HEK293 (cell line): ENCODE data around the gene SMIM24.

Source experiments
- CTCF ChIP-seq: fragments of 450-650 bp; formaldehyde crosslinking; IDR thresholded peaks from 2 replicates; pipeline ENCODE4 v1.5.1; 2016; ENCODE audit warnings: missing biosample characterization, missing genetic modification characterization
- KLF16 ChIP-seq: fragments of 450-650 bp; formaldehyde crosslinking; IDR thresholded peaks from 2 replicates; pipeline ENCODE4 v1.5.1; 2017; ENCODE audit warnings: missing biosample characterization, missing genetic modification characterization
- PRDM1 ChIP-seq: fragments of 450-650 bp; formaldehyde crosslinking; IDR thresholded peaks from 2 replicates; pipeline ENCODE4; 2016; ENCODE audit warnings: missing biosample characterization, missing genetic modification characterization
- RBAK ChIP-seq: fragments of 450-650 bp; formaldehyde crosslinking; IDR thresholded peaks from 2 replicates; pipeline ENCODE4 v1.5.1; 2016; ENCODE audit warnings: missing biosample characterization, missing genetic modification characterization
- ZBTB26 ChIP-seq: fragments of 450-650 bp; formaldehyde crosslinking; optimal IDR thresholded peaks from 2 replicates; pipeline ENCODE3; 2016; ENCODE audit warnings: missing biosample characterization, mild to moderate bottlenecking, missing genetic modification characterization
- ZEB2 ChIP-seq: fragments of 450-650 bp; formaldehyde crosslinking; IDR thresholded peaks from 2 replicates; pipeline ENCODE4 v1.5.1; 2016; ENCODE audit warnings: missing biosample characterization, missing genetic modification characterization
- ZNF24 ChIP-seq: fragments of 450-650 bp; formaldehyde crosslinking; IDR thresholded peaks from 2 replicates; pipeline ENCODE4 v1.5.1; 2016; ENCODE audit warnings: missing biosample characterization, missing genetic modification characterization
- ZNF324 ChIP-seq: fragments of 450-650 bp; formaldehyde crosslinking; IDR thresholded peaks from 2 replicates; pipeline ENCODE4 v1.5.1; 2016; ENCODE audit warnings: missing biosample characterization, missing genetic modification characterization

- TF ChIP-seq ZEB2 (tag by site-specific recombination): no peak
- no peak for TF ChIP-seq ZNF324 (tag by site-specific recombination)
- peak; percentile 79 for TF ChIP-seq CTCF
- TF ChIP-seq ZBTB26: no peak
- TF ChIP-seq RBAK (tag by site-specific recombination): no peak
- no peak for TF ChIP-seq PRDM1 (tag by site-specific recombination)
- TF ChIP-seq KLF16 (tag by site-specific recombination): no peak
- TF ChIP-seq ZNF24 (tag by site-specific recombination): no peak
These were observed 8.2 kb downstream of the SMIM24 start for GRCh38 chr19:3471954-3472655.
